Medulla oblongata (tissue), 1 donor: ENCODE results near the gene FSTL4.

Experiments used
- DNase-seq: peaks from one replicate; pipeline ENCODE4 v3.0.0-alpha.2; 2015; ENCODE audit errors: extremely low spot score

The FSTL4 gene

DNA sequence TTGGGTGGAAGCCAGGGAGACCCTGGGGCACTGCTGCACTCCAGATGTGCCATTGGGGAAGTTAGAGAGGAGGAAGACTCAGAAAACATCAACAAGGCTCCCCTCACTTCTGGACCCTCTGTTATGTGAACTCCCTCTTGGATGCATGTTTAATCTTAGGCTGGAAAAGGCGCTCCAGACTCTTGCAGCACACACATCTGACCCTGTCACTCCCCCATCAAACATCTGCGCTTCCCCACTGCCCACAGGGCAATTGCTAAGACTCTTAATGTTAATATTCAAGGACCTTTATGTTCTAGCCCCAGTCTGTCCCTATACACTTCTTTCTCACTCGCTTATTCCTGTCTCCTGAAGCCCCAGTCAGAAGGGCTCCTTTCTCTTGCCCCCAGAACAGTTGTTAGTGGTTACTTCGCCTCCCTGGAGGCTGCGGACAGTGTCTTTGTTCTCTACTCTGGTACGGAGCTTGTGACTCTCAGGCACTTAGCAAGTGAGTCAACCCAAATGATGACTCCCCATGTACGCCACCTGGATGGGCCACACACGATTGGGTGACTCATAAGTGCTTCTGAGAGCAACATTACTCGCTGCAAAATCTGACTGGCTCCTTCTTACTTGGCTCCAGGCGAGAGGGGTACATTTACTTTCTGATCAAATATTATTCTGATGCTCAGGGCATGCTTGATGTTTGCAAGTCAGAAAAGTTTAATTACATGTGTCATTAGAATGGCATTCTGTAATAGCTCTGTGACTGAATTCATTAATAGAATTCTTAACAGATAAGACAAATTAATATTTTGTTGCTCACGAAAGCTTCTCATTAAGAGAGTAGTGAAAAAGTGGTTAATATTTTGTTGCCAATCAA lies 366.9 kb downstream of the FSTL4 start:
- no peak for DNase-seq

DNA sequence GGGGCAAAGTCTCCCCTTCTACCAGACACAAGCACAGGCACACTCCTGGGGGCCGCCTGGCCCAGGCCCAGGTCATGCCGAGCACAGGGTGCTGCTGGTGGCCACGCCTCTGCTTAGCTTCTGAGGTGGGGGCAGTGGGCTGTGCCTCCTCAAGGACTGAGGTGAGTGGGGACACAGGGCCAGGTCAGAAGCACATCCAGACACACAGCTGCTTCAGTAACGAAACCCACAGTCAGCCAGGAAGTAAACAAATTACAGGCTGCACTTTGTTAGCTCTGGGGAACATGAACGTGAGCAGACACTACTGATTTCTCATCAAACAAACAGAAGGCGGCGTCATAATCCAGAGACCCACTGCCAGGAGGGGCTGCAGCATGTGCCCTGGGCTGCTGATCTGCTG lies 368.1 kb downstream of the FSTL4 start:
- DNase-seq, result no peak

DNA sequence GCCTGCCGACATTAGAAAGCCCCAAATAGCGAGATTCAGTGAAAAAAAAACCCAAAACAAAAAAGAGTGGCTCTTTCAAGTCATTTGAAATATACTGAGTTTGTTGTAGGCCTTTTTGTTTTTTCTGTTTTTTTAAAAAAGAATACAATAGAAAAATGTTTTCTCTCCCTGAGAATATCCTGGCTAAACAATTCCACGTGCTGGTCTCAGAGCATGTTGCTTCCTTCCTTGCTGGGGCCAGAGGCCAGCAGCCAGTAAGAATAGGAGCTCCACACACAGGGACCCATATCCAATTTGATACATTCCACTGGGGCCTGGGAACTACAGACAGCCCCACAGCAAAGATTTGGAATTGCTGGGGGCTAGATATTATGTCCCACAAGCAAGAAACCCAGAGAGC lies 369.1 kb downstream of the FSTL4 start:
- DNase-seq, result no peak

DNA sequence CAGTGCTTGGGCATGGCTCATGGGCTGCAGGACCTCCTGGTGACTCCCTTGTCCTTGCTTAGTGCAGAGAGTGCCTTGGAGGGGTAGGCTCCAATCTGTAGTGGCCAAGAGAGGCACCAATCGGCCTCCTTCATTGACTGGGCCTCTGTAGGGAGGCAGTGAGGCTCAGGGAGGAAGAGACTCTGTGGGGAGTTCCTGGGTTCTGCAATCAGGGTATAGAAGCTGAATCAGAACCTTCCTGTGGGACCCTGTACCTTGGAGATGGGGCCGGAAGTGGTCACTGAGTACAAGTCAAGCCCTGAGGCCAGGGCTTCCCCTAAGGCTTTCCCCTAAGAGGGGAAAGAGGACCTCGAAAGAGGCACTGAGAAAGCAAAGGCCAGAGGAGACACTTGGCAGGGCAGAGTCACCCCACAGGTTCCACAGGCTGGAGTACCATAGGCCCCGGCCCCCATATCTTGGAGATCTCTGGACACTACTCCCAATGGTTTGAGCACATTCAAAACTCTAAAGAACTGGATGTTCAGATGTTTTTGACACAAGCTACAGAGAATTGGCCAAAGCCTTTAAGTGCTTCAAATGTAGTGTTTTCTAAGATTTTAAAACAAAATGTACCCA lies 370.0 kb downstream of the FSTL4 start:
- DNase-seq, result no peak

DNA sequence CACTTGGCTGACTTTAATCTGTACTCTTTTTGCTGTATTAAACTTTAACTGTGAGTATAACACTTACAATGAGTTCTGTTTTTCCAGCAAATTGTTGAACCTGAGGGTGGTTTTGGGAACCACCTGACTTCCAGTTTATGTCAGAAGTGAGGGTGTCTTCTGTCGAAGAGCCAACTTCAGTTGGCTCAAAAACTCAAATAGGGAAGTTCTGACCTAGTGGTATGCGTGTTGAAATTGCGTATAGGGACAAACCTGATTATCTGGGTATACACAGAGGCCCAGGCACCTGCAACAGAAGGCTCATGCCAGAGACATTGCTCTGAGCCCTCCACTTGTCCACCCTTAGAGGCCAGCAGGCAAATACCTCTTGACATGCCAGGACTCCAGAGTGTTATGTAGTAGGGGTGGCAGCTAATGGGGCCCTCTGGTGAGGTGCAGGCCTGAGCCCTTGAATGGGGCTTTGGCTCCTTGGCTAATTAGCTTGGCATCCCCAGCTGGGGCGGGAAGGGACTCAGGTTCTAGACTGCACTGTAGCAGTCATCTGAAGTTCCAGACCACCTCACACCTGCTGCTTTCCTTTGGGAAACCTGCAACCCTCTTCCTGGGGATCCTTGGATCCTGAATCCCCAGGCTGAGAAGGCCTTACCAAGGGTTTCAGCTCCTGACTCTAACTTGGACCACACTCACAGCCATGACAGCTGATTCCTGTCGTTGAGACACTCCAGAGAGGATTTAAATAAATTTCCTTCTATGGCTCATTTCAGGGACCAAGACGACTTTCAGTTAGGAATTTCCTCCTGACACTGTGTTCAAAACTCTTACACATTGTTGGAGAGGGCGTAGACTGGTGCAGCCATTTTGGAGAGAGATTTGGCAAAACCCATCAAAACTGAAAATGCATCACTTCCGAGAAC lies 370.9 kb downstream of the FSTL4 start:
- DNase-seq, result no peak

DNA sequence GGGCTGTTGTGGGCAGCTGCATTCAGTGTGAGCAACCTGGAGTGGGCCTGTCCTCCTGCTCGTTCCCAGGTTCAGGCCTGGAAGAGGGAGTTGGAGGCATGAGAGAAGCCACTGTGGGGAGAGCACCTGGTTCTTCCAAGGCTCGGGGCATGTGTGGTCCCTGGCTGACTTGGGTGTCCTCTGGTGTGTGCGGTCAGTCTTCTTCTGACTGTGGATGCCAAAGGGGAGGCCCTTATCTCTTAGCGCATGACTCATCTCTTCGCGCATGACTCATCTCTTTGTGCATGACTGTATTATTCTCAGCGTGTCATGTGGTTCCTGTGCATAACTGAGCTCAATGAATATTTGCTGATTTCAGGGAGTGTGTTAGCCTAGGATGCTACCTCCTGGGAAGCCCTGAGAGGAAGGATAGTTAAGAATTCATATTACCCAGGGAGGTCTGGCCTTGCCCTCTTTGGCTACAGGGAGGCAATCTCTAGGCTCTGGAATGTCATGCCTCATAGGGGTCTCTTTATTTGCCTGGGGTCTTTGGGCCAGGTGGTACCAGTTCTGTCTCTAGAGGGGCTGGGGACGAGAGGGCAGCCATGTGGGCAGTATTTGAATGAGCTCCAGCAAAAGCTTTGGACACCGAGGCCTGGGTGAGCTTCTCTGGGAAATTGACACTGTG lies 371.8 kb downstream of the FSTL4 start:
- no peak for DNase-seq

DNA sequence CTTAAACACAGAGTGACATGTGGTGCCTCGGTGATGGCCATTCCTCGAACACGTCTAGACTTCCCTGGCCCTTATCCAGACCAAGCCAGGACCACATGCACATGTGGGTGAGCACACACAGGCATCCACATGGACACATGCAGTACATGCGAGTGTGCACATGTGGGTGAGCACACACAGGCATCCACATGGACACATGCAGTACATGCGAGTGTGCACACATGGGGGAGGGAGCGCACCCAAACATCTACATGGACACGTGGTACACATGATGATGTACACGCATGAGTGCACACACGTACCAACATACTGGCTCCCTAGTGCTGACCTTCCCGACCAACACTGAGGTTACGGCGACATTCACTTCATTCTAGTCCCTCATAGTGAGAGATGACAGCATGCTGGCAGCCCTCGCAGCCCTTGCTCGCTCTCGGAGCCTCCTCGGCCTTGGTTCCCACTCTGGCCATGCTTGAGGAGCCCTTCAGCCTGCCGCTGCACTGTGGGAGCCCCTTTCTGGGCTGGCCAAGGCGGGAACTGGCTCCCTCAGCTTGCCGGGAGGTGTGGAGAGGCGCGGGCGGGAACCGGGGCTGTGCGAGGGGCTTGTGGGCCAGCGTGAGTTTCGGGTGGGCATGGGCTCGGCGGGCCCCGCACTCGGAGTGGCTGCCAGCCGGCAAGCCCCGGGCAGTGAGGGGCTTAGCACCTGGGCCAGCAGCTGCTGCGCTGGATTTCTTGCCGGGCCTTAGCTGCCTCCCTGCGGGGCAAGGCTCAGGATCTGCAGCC lies 373.7 kb downstream of the FSTL4 start:
- no peak for DNase-seq

DNA sequence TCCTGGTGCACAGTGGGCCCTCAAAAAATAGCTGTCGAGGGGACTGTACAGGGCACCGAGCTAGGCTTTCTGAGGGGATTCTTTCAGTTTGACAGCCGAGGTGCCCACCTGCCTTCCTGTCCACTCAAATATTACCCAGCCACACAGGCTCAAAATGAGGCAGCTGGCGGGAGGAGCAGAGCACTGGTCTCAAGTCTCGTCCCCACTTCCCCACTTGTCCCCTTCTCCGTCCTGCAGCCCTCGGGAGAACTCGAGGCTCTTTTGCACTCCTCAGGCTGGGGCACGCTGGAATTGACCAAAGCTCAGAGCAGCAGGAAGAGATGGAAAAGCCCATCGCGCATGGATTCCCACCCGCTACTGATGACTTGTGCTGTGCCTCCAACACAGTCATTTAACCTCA lies 375.4 kb downstream of the FSTL4 start:
- no peak for DNase-seq

DNA sequence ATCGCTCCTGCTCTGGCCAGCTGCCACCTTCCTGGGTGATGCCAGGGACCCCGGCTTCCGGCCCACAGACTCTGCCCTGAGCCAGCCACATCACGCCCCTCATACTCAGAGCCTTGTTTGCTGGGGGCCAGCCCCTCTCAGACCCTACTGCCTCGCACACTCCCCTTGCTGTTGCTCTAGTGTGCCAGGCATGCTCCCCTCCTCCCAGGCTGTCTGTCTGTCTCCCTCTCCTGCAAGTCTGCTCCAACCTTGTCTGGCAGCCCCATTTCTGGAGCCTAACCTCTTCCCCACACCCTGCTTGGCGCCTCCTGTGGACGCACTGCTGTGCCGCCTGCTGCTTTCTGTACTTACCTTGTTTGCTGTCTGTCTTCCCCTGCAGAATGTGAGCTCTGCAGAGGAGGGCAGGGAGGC lies 375.8 kb downstream of the FSTL4 start:
- DNase-seq, result no peak

DNA sequence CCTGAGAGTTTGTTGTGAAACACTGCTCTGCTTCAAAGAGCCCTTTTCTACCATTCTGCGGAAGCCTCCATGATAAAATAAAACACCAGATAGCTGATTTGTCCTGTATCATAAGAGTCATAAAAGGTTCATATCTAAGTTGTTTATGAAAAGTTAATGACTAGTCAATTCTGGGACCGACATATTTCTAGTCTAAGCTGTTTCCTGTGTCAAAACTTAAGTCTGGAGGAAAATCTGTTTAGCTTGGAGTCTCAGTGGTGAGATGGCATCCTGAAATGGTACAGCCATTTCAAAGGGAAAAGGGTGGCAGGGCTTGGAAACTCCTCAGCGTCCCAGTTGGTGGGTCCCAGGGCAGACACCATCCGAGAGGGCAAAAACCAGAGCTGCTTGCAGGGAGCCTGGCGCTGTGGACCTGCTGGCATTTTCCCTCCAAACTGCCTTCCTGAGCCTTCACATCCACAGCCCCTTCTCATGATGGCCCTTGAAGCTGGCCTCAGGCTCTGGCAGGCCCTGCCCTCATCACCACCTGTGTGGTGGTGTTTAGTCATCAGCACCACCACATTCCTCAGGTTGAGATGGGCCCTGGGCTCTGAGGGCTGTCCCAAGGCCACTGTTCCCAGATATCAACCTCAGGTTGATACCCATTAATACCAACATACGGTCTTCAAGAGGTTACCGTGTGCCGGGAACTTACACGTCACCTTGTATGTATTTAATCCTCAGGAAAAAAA lies 376.5 kb downstream of the FSTL4 start:
- no peak for DNase-seq

DNA sequence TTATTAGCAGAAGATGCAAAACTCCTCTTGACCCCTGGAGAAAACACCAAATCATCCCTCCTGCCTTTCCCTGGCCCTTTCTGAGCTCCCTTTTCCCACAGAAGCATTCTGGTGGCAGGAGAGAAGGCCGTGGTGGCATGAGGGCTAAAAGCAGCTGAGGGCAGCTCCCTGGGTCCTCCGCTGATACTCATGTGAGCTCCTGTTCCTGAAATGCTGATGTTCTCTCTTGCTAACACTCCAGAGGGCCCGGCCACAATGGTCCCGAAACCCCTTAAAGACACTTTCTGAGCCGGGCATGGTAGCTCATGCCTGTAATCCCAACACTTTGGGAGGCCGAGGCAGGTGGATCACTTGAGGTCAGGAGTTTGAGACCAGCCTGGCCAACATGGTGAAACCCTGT lies 377.4 kb downstream of the FSTL4 start:
- DNase-seq, result no peak

DNA sequence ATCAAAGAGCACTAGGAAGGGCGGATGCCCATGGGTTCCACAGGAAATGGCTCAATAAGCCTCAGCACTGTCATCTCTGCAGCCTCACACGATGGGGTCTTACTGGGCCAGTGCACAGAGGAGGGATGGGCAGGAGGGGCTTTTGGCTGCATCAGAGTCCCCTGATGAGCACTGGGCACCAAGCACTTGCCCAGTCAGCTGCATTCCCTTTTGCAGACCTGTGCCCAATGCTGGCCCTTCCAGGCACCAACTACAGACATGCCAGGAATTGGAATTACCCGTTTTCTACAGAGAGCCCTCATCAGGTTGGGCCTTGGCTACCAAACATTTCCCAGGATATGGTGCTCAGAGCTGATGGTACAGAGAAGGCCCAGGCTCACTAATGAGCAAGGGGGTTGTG lies 378.1 kb downstream of the FSTL4 start:
- DNase-seq, result no peak

DNA sequence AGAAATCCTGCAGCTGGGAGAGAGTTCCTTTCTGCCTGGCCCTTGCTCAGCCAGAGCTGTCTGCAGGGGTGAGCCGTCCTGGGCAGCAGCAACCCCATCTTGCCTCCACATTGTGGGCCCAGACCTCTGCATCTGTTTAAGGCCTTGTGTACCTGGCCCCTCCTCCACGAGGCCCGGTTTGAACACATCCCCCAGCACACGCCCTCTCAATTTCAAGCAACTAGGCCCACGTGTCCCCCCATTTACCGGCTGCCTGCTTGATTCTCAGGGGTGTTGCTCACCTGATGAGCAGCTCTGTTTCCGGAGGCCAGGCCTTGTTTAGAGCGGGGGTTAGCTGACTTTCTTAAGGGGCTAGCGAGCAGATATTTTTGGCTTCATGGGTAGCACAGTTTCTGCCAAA lies 378.7 kb downstream of the FSTL4 start:
- DNase-seq, result no peak

DNA sequence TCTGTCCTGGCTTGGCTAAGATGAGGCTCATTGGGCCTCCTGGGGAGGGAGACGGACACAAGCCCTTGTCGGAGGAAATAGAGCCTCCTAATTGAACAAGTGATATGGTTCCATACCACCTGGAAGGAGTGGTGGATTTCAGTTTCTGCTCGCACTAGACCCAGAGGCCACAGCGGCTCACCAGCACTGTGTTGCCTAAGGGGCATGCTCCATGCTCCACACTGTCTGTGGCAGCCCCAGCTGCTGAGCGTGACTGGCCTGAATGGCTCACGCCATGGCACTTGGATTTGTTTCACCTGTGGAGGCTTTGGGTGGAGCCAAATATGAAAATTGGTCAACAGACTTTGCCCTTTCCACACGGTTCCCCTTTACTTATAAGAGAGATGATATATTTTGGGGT lies 379.4 kb downstream of the FSTL4 start:
- DNase-seq, result no peak

DNA sequence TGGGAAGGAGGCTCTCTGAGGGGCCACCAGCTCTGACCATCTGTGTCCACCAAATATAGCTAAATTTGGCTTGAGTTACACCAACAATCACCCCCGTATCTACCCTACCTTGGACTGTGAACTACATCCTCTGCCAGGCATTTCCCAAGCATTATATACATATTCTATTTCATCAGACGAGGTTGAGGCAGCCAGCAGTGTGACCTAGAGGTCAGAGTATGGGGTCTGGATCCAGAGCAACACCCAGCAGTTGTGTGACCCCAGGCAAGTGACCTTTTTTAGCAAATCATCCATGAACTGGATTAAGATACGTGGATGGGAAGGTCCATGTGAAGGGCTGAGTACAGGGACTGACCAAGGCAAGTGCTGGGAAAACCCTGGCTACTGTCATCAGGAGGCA lies 379.9 kb downstream of the FSTL4 start:
- DNase-seq, result no peak

DNA sequence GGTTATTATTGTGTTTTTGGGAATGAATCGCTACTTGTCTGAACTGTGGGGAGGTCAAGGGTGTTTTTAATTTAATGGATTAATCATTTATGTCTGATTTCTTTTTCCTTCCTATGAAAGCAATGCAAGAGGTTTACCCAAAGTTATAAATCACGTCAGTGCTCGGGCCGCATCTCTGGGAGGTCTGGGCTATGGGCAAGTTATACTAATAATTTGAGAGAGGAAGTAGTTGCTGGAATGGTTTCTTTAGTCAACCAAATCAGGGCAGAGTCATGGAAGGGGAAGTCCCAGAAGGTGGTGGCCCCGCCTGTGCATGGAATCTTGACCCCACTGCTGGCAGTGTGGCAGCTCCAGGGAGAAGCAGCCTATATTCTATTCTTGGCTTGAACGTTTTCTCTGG lies 380.3 kb downstream of the FSTL4 start:
- no peak for DNase-seq

DNA sequence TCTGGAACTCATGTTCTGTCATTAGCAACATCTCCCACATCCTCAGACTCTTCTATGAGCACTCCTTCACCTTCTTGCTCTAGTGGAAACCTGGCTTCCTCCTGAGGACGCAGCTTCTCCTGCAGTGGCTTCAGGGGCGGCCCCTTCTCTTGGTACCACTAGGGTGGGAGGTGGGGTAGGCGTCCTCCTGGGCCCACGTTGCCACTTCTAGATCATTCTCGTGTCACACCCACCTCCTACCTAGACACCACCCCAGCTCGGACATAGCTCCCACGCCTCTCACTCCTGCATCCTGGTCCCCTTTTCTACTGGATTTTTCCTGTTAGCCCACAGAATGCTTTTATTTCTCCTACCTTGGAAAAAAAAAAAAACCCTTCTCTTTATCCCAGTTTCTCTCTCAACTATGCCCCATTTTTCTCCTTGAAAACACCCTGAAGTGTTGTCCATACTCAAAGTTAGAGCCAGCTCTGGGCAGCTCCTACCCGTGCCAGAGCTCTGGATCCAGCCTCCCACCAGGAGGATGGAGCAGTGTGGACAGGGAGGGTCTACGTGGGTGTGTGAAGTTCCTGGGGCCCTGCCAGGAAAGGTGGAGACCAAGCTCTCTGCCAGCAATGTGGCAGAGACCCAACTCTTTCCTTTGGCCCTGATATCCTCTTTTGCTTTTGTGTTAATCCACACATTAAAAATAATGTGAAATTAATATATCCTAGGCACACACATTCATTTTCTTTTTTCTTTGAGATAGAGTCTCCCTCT lies 381.3 kb downstream of the FSTL4 start:
- DNase-seq, result no peak

DNA sequence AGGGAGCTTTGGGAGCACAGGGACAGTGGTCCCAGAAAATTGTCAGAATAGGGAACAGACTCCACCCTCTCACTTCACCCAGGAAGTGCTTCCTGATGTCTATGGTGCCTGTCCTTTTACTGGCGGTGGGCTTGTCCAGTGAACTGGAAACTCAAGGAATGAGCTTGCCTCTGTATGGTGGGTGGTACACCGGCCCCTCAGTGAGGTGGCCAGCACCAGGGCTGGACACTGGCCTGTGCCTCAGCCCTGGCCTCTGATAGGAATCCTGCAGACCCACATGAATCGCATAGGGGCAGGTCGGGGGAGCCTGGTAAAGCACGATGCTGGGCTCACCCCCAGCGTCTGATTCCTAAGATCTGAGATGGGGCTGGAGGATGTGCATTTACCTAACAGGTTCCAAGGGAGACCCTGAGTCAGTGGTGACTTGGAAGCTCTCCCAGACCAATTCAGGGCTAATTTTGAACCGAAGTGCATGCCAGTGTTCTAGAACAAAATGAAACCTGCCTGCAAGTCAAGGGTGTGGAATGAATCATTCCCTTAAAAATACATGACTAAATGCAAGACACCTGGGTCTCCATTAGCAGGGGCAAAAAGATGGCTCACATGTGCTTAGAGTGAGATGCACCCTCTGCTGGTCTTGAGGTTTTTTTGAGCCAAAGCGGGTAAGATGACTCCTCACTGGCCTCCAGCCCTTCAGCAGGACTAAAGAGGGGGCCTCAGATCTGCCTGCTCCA lies 382.2 kb downstream of the FSTL4 start:
- DNase-seq, result no peak

DNA sequence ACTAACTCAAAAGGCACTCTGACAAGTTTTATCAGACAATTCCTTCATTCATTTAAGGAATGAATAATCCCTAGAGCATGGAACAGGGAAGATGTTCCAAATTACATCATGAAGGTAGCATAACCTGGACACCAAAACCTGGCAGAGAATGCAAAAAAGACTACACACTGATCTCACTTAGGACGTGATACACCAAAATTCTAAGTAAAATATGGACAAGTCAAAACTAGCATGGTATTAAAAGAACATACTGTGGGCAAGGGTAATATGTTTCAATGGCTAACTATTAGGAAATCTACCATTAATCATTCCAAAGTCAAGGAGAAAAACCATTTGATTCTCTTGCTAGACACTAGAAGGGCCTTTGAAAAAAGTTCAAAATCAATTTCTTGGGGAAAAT lies 384.0 kb downstream of the FSTL4 start:
- DNase-seq, result no peak
